Suprapubic skin (tissue), 4 donors: Measurements from ENCODE around the gene MRPL3.

Source experiments
- CTCF ChIP-seq, 2 donors: fragments of 200-600 bp in 1 of 2; fragments of 450-650 bp in 1 of 2; sonication (generic) in 1 of 2; IDR thresholded peaks; one replicate each; pipeline ENCODE4 v1.5.1; 2016 to 2019; ENCODE audit warnings: antibody characterized with exemption in 2 of 2, mild to moderate bottlenecking in 1 of 2, moderate library complexity in 1 of 2
- EP300 ChIP-seq: sonication (generic); formaldehyde crosslinking; IDR thresholded peaks from one replicate; pipeline ENCODE4 v1.6.1; 2017; ENCODE audit warnings: antibody characterized with exemption
- POLR2A ChIP-seq, 2 donors: fragments of 450-650 bp; IDR thresholded peaks; one replicate each; pipeline ENCODE4 v1.6.1; 2017; ENCODE audit warnings: antibody characterized with exemption in 2 of 2, mild to moderate bottlenecking in 2 of 2, moderate library complexity in 2 of 2
- POLR2AphosphoS5 ChIP-seq, 3 donors: sonication (generic); formaldehyde crosslinking; IDR thresholded peaks; one replicate each; pipeline ENCODE4 v1.6.1; 2017; ENCODE audit warnings: antibody characterized with exemption in 3 of 3

- TF ChIP-seq CTCF (IDR thresholded peaks at IDR 0.05) = no peak
- TF ChIP-seq POLR2A (IDR thresholded peaks at IDR 0.05) = no peak
- TF ChIP-seq POLR2AphosphoS5 (IDR thresholded peaks at IDR 0.05) = no peak
- no peak for TF ChIP-seq EP300
These were observed 63.7 kb downstream of the MRPL3 start for GRCh38 chr3:131439084-131439483.
